Loucy (cell line): ENCODE data around the gene LRRK1.

Experiments used
- EZH2phosphoT487 ChIP-seq: fragments of 200-600 bp; IDR thresholded peaks from 2 replicates; pipeline ENCODE4 v1.6.1; 2018; ENCODE audit warnings: antibody characterized with exemption, mild to moderate bottlenecking, moderate library complexity, borderline replicate concordance
- TF ChIP-seq, protein P1 (sequence below): fragments of 200-600 bp; sonication (generic); conservative IDR thresholded peaks from 2 replicates; pipeline ENCODE4 v1.5.1; 2014; ENCODE audit warnings: mild to moderate bottlenecking, antibody characterized with exemption, low read length

DNA sequence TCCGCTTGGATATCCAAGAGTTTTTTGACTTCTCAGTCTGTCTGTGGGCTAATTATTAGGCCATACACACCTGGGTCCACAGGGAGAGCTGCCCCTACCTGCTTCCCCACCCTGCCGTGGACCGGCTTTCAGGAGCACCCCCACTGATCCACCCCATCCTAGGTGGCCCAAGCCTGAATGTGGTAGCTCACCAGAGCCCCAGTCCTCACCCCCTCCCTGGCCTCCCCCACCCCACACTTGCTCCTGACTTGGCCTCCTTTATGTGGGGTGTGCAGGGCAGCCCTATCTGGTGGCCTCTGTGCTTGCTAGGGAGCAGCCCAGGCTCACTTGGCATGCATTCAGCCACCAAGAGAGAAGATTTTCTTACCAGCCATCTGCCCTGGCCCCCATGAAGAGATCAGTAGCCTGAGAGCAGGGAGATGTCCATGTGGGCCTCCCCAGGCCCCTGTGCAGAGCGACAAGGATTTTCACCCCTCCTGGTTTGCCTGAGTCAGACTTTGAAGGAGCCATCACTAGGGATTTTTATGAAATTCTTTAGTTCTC, 11.2 kb downstream of the LRRK1 start:
- TF ChIP-seq, protein P1, sequence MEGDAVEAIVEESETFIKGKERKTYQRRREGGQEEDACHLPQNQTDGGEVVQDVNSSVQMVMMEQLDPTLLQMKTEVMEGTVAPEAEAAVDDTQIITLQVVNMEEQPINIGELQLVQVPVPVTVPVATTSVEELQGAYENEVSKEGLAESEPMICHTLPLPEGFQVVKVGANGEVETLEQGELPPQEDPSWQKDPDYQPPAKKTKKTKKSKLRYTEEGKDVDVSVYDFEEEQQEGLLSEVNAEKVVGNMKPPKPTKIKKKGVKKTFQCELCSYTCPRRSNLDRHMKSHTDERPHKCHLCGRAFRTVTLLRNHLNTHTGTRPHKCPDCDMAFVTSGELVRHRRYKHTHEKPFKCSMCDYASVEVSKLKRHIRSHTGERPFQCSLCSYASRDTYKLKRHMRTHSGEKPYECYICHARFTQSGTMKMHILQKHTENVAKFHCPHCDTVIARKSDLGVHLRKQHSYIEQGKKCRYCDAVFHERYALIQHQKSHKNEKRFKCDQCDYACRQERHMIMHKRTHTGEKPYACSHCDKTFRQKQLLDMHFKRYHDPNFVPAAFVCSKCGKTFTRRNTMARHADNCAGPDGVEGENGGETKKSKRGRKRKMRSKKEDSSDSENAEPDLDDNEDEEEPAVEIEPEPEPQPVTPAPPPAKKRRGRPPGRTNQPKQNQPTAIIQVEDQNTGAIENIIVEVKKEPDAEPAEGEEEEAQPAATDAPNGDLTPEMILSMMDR: no peak
- TF ChIP-seq EZH2phosphoT487: no peak
